Ishikawa (cell line): ENCODE measurements around the gene KCNAB2.

Experiments
- CEBPB ChIP-seq: IDR thresholded peaks from 2 replicates; pipeline ENCODE4 v1.6.1; 2012
- CREB1 ChIP-seq: IDR thresholded peaks from 2 replicates; pipeline ENCODE4 v1.6.1; 2012; ENCODE audit warnings: low read depth
- EGR1 ChIP-seq: IDR thresholded peaks from 2 replicates; pipeline ENCODE4 v1.6.1; 2012
- EP300 ChIP-seq: IDR thresholded peaks from 2 replicates; pipeline ENCODE4 v1.6.1; 2012; ENCODE audit warnings: borderline replicate concordance
- FOXM1 ChIP-seq: IDR thresholded peaks from 2 replicates; pipeline ENCODE4 v1.6.1; 2012; ENCODE audit warnings: low read depth, borderline replicate concordance
- MAX ChIP-seq: IDR thresholded peaks from 2 replicates; pipeline ENCODE4 v1.6.1; 2012
- NFIC ChIP-seq: IDR thresholded peaks from 2 replicates; pipeline ENCODE4 v1.6.1; 2012
- RAD21 ChIP-seq: IDR thresholded peaks from 2 replicates; pipeline ENCODE4 v1.6.1; 2012; ENCODE audit warnings: low read depth
- REST ChIP-seq: IDR thresholded peaks from 2 replicates; pipeline ENCODE4 v1.6.1; 2012; ENCODE audit warnings: low read depth, mild to moderate bottlenecking
- TAF1 ChIP-seq: IDR thresholded peaks from 2 replicates; pipeline ENCODE4 v1.6.1; 2012; ENCODE audit warnings: low read depth, mild to moderate bottlenecking
- TCF12 ChIP-seq: IDR thresholded peaks from 2 replicates; pipeline ENCODE4 v1.6.1; 2012; ENCODE audit warnings: low read depth
- TEAD4 ChIP-seq: IDR thresholded peaks from 2 replicates; pipeline ENCODE4 v1.6.1; 2012
- USF1 ChIP-seq: IDR thresholded peaks from 2 replicates; pipeline ENCODE4 v1.6.1; 2012
- YY1 ChIP-seq: IDR thresholded peaks from 2 replicates; pipeline ENCODE4 v1.6.1; 2012; ENCODE audit warnings: low read depth
- ZBTB7A ChIP-seq: IDR thresholded peaks from 2 replicates; pipeline ENCODE4 v1.6.1; 2012; ENCODE audit warnings: low read depth

KCNAB2 gene

GRCh38 chr1:6142734-6143133, 97.0 kb downstream of the KCNAB2 start:
- TF ChIP-seq EGR1 = no peak
- no peak for TF ChIP-seq CEBPB
- no peak for TF ChIP-seq TEAD4
- TF ChIP-seq EP300 = no peak

GRCh38 chr1:6143395-6143794, 97.7 kb downstream of the KCNAB2 start:
- no peak for TF ChIP-seq ZBTB7A
- no peak for TF ChIP-seq NFIC

DNA sequence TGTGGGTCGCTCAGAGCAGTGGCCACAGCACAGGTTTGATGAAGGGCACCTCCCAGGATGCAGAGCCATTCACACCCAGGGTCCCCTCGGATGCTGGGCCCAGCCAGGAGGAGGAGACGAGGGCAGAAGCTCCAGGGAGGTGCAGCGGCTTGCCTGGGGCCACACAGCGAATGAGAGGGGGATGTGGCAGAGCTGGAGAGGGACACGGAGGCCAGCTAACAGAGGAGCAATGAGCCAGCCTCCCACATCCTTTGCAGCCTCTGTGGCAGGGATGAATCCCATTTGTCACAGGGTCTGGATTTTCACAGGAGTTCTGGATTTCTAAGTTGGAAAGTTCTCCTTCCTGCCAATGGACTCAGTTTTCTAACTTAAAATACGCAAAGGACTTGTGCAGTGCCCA, 98.5 kb downstream of the KCNAB2 start:
- TF ChIP-seq NFIC (no peak), YY1 (no peak), FOXM1 (no peak), REST (no peak), CEBPB (no peak), MAX (no peak), ZBTB7A (no peak), CREB1 (no peak), TAF1 (no peak), TCF12 (no peak)

GRCh38 chr1:6144647-6145395, 99.1 kb downstream of the KCNAB2 start:
- TF ChIP-seq EP300 (no peak), TEAD4 (no peak), EGR1 (no peak), FOXM1 (no peak), MAX (no peak), TCF12 (no peak), CEBPB (no peak), RAD21 (no peak)

DNA sequence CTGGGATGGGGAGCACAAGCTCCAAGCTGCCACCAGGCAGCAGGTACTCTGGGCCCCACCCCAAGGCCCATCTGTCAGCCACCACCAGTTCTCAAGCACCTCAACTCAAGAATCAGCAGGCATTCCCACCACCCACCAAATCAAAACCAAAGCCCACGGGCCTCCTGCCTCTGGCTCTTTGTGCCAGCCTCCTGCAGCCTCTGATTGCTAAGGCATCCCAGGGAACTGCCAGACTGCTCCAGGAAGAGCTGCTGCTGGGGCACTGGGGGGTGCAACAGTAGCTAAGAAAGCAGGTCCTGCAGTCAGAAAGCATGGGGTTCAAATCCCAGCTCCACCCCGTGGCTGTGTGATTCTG, 99.7 kb downstream of the KCNAB2 start:
- TF ChIP-seq CREB1 (no peak), FOXM1 (no peak), TAF1 (no peak), RAD21 (no peak), MAX (no peak), NFIC (no peak), USF1 (no peak), CEBPB (no peak), TEAD4 (no peak), REST (no peak), EP300 (no peak), EGR1 (no peak), TCF12 (no peak), ZBTB7A (no peak), YY1 (no peak)

DNA sequence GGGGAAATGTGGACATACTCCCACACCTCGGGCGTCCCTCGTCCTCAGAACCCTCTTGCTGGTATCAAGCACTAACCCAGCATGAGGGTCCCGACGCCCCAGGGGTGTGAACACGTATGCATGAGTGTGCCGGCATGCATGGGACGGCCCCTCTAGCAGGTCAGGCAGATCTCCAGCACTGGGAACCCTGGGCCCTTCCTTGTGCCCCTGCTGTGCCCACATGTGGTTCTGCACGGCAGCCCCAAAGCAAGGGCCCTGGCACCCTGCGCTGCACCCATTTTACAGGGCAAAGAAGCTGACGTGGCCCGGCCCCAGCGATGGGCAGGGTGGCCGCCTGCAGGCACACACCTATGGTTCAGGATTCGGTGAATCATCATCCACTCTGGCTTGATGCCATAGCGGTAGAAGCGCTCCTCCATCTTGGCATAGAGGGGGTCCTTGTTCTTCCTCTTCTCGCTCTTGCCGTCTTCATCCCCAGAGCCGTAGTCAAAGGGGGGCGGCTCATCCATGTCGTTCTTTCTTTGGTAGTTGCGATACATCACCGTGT, 100.2 kb downstream of the KCNAB2 start:
- TF ChIP-seq ZBTB7A = no peak
- no peak for TF ChIP-seq YY1
- TF ChIP-seq MAX = no peak
- no peak for TF ChIP-seq USF1
- no peak for TF ChIP-seq TCF12
- no peak for TF ChIP-seq FOXM1
- no peak for TF ChIP-seq EP300
- TF ChIP-seq REST = no peak
- no peak for TF ChIP-seq TEAD4
- TF ChIP-seq RAD21 = no peak
- no peak for TF ChIP-seq CEBPB
- no peak for TF ChIP-seq TAF1
- no peak for TF ChIP-seq CREB1
- no peak for TF ChIP-seq NFIC
- no peak for TF ChIP-seq EGR1
